ENCODE results near the gene BCL6B. TPM values are rescaled to one million over a fixed set of nuclear protein-coding genes. Genes with fewer than 3 reads are reported as not detected.

The BCL6B gene
- total RNA-seq, 1 donor from 2014 or later = not detected

GRCh38 chr17:7078711-7079110 lies 55.9 kb downstream of the BCL6B start:
- Histone ChIP-seq H3K27me3 (ENCODE audit: control insufficient read depth, insufficient read depth, low read length) (no peaks in the 10 kb centered on the region), H3K4me3 (ENCODE audit: low read depth, low read length) (no peak overlapping the region), H3K36me3 (ENCODE audit: control insufficient read depth, insufficient read depth, low read length) (no peaks in the 10 kb centered on the region)
- no peak for TF ChIP-seq CTCF (IDR thresholded peaks at IDR 0.05; ENCODE audit: insufficient read depth, low read length, severe bottlenecking)
- no peak for FAIRE-seq
- DNase-seq (ENCODE audit: low read depth) = no peak

Other genes starting within 250 kb of the BCL6B start
- 0.13 TPM in 1 of 2 replicates, not detected in the other for gene FBXO39, start 246.8 kb upstream of the BCL6B start, total RNA-seq
- not detected in 2 replicates for gene TEKT1, start 191.3 kb upstream of the BCL6B start, total RNA-seq
- gene ALOX12, start 27.0 kb upstream of the BCL6B start, total RNA-seq = 0.26 and 1.2 TPM in 2 replicates
- gene RNASEK, start 10.4 kb upstream of the BCL6B start, total RNA-seq = 5.3 and 25.5 TPM in 2 replicates
- gene SLC16A13, start 13.0 kb downstream of the BCL6B start, total RNA-seq = 0.26 and 1.2 TPM in 2 replicates
- 0.38 TPM in 1 of 2 replicates, not detected in the other for gene SLC16A11, start 21.0 kb downstream of the BCL6B start, total RNA-seq
- gene CLEC10A, start 57.2 kb downstream of the BCL6B start, total RNA-seq = not detected in 2 replicates
- not detected in 2 replicates for gene ASGR2, start 91.8 kb downstream of the BCL6B start, total RNA-seq
- under 0.01 and 0.38 TPM in 2 replicates for gene ASGR1, start 156.3 kb downstream of the BCL6B start, total RNA-seq
- 1.8 and 1.9 TPM in 2 replicates for gene DLG4, start 196.8 kb downstream of the BCL6B start, total RNA-seq
- gene ACADVL, start 196.9 kb downstream of the BCL6B start, total RNA-seq = 216 and 277 TPM in 2 replicates
- 52.1 and 55.3 TPM in 2 replicates for gene DVL2, start 211.5 kb downstream of the BCL6B start, total RNA-seq
- gene PHF23, start 216.4 kb downstream of the BCL6B start, total RNA-seq = 27.4 and 34.9 TPM in 2 replicates
- 50.8 and 64.3 TPM in 2 replicates for gene GABARAP, start 219.4 kb downstream of the BCL6B start, total RNA-seq
- 17.6 and 25.3 TPM in 2 replicates for gene CTDNEP1, start 228.7 kb downstream of the BCL6B start, total RNA-seq
- gene ELP5, start 229.2 kb downstream of the BCL6B start, total RNA-seq = 16.5 and 20.0 TPM in 2 replicates
- 546 and 850 TPM in 2 replicates for gene CLDN7, start 239.4 kb downstream of the BCL6B start, total RNA-seq

Measured in bronchial epithelial cell (primary cell).